Measurements from ENCODE around the gene SCAANT1.
A peak's percentile ranks its signal among the peaks of the same experiment; 100 is the strongest.

Gene SCAANT1

GRCh38 chr3:63911873-63912767, at the start of gene SCAANT1:
Gene SCAANT1, minus strand, starts transcription at chr3:63912383.
- no peak for FAIRE-seq

- no peak for FAIRE-seq
These were observed 49.7 kb upstream of the SCAANT1 start for GRCh38 chr3:63961891-63962290.

GRCh38 chr3:63960048-63960711, 48.0 kb upstream of the SCAANT1 start:
- no peak for FAIRE-seq

- no peak for FAIRE-seq
These were observed 47.0 kb upstream of the SCAANT1 start for GRCh38 chr3:63959146-63959545.

DNA sequence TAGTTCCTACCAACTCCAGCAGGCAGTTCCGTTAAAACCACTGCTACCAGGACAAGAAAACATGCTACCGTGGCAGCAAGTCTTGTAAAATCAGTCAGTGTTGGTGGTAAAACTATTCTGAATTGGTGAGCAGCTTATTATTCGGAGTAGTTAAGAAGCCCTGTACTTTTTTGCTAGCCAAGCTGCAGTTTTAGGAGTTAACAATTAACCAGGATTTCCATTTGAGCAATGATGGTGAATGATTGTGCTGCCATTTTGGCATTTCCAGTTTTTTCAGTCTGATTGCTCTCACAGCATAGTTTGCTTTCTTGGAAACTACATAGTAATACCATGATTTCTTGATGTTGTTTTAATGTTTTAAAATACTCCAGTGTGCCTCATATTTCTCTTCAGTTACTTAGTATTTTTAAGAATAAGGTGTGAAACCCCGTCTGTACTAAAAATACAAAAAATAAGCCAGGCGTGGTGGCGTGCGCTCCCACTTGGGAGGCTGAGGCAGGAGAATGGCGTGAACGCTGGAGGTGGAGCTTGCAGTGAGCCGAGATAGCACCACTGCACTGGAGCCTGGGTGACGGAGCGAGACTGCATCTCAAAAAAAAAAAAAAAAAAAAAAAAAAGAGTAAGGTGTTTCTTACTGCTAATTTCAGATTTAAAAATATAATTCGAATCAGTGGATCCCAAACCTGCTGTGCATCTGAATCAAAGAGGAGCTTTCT, 43.8 kb upstream of the SCAANT1 start:
- no peak for FAIRE-seq

DNA sequence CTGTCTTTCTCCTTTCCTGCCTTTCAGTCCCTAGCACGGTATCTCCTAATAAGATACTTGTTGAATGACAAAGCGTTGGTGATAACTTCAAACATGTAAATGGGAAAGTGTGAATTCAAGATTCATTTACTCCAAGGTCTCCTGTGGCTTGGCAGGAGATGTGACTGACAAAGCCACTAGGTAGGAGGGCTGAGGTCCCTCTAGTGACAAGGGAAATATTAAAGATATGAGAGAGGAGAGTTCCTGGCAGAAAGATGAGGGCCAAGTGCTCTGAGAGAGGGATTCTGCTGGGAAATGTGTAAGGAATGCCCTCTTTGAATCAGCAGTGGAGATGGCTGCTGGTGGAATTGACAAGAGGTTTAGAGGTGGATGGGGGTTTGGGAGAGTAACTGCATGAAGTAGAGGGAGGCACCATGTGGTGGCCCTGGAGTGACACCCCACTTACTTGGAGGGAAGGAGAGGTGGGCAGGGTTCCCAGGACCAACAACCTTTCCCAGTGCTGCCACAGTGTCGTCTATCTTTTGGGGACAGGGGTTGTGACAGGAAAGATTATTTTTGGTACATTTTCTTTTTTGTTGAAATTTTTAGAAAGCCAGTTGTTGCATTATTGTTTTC, 43.0 kb upstream of the SCAANT1 start:
- FAIRE-seq = no peak

- FAIRE-seq = no peak
These were observed 42.0 kb upstream of the SCAANT1 start for GRCh38 chr3:63954182-63954581.

DNA sequence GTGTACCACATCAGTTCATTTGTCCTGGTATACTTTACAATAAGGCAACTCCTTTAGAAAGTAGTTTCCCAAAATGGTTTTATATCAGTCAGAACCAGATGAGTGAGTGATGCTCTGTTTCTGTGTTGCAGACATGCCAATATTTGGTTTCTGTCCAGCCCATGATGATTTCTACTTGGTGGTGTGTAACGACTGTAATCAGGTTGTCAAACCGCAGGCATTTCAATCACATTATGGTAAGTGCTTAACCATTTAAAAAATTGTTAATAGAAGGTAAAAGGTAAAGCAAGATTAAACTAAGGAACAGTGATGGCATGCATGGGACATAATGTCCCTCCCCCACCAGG, 40.0 kb upstream of the SCAANT1 start:
- FAIRE-seq = no peak

DNA sequence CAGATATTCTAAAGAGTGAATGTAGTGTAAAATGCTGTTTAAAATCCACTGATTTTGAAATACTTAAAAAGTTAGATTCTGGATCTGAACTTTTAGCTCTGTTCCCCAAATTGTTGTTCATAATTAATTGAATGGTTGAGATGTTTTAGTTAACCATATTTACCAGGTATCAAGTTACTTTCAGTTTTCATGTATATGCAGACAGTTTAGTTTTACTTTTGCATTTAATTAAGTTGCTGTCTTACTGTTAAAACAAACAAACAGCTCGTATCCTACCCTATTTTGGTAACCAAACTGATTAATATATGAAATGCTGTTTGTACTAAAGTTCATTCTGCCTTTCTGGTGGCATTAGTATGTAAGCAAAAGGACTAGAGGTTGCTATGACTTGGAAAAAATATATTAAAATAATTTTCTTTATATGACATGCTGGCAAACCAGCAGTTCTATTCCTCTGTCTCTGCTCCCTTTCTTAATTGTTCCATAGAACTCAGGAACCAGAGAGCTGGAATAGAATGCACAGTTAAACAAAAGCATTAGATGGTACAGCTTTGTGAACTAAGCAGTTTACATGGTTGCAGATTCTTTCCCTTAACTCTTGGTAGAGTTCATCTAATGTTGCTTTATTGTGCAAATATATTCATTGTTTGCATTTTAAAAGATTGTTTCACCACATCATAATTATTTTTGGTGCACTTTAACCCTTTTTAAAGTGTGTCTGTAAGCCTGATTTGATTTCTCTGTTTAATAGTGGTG, 39.5 kb upstream of the SCAANT1 start:
- peak; percentile 28 for FAIRE-seq

DNA sequence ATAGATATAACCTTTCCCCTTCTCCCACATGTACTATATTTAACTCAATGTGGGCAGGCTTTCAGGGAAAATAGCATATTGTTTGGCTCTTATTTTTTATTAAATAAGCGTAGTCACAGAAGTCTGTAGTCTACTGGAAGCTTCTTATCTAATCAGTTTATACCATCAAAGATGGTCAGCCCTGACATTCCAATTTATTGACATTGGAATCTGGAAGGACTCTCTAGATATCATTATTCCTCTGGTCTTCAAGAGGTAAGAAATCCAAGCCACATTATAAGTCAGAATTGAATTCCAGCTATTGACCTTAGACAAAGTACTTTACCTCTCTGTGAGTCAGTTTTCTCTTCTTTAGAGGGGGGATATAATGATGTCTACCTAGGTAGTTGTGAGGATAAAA, 38.5 kb upstream of the SCAANT1 start:
- FAIRE-seq = no peak

DNA sequence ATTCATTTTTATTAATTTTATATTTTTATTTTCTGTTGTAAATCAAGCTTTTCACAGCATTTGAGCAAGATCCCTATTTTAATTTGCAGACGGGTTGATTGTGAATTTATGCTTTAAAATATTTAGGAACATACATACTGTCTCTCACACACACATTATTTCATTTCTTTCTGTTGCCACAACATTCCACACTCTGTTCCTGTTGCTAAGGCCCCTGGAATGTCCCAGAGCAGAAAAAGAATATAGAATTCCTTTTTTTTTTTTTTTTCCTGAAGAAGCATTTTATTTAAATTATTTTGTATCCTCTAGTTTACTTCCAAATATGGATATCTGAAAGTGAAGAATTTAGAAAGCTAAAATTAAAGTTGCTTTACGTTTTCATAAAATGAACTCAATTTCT, 36.8 kb upstream of the SCAANT1 start:
- no peak for FAIRE-seq

DNA sequence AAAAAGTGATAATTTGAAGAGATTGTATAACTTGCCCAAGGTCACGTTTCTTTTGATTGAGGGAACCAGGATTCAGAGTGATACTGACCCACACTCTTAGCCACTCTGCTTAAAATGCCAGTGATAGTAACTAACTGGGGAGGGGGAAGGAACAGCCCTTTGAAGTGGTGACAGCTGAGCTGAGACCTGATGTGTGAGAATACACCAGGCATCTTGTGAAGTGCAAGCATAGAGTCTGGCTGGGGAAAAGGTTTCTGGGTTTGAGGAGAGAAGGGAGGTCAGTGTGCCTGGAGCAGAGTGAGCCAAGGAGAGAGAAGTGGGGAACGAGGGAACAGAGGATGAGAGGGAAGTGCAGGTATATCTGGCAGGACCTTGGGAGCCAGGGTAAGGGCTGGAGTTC, 35.4 kb upstream of the SCAANT1 start:
- no peak for FAIRE-seq

GRCh38 chr3:63946753-63947152, 34.6 kb upstream of the SCAANT1 start:
- no peak for FAIRE-seq

- no peak for FAIRE-seq
These were observed 33.4 kb upstream of the SCAANT1 start for GRCh38 chr3:63945558-63946096.

- FAIRE-seq = no peak
These were observed 31.5 kb upstream of the SCAANT1 start for GRCh38 chr3:63943678-63944077.

GRCh38 chr3:63942528-63942927, 30.3 kb upstream of the SCAANT1 start:
- FAIRE-seq = no peak

- no peak for FAIRE-seq
These were observed 28.2 kb upstream of the SCAANT1 start for GRCh38 chr3:63940389-63940757.

DNA sequence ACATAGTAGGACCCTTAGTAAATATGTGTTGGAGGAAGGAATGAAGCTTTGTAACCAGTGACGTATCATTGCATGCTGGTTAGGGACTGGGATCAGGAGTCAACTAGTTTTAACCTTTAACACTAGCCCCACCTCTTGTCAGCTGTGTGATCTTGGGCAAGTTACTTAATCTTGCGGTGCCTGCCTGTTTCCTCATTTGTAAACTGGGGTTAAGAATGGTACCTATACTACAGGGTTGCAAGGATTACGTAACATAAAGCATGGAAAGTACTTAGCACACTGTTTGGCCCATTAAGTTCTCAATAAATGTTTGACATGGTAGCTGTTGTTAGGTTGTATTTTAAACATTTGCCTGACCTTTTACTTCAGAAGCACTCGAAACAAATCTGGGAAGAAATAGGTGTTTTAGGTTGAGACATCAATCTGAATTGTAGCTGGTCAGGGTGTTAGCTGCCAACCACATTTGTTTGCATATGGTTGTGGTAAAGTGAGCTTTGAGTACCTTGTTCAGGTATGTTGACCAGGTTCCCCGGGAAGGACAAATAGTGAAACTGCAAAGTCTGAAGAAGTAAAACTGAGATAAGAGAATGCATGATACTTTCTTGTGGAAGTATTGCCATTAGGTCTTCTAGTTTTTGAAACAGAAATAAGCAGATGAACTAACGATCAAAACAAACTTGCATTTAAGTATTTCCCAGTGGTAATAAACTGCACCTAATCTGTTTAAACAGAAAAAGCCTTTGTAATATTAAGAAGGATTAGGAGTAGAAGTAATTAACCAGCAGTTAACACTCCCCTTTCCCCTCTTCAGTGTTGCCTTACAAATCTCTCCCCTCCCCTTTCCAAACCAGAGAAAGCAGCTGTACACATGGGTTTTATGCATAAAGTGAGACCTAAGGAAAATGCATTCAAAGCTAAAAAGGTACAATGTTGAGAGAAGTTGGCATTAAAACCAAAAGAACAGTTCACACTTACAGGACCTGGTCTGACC, 25.8 kb upstream of the SCAANT1 start:
- FAIRE-seq = no peak

DNA sequence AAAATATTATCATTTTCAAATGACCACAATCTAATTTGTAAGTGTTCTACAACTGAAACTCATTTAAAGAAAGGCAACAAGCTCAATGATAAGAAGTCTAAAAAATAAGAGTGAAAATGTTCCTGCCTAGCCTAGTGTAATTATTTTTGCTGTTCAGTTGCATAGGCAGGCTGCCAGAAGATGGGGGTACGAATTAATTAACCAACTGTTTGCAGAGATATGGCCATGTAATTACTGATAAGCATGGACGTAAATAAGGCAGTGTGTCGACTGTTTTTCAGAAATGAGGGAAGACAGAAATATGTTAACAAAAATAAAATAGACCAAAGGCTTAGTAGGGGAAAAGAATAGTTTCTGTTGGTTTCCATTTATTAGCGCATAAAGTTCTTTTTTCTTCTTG, 24.7 kb upstream of the SCAANT1 start:
- no peak for FAIRE-seq

DNA sequence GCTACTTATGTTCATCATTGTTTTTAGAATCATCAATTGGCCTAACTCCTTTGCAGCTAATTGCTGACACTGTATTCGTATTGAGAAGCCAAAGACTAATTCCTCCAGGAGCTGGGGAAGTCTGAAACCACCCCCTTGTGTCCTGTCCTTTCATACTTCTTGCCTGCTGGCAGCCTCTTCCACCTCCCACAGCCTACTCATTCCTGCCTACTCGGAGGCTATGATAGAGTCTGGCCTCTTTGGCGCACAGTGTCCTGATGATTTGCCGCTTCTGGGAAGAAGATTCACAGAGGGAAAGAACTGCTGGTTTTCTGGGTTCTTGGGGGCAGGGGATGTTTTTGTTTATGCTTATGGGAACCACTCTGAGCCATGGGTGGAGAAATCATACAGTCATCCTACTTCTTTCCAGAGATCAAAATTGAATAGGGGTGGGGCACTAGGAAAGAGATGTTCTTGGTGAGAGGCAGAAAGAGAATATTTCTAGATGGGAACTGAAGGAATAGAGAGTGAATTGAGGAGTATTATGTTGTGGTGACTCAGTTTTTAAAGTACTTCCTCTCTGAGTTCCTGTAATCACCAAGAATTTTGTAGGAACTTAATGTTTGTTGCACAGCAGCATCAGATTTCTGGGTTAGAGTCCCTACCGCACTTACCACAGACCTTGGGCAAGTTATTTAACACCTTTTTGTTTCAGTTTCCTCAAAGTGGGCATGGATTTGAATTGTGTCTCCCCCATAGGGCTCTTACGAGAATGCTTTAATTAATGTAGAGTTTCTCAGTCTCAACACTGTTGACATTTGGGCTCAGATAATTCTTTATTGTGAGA, 22.1 kb upstream of the SCAANT1 start:
- no peak for FAIRE-seq

Data from colon (tissue), 2 donors.